OCI-LY3 (cell line): Measurements from ENCODE around the gene CD247.

Experiments used
- EZH2phosphoT487 ChIP-seq: fragments of 200-600 bp; shearing (Covaris generic); IDR thresholded peaks from 2 replicates; pipeline ENCODE4 v1.6.1; 2018; ENCODE audit warnings: antibody characterized with exemption, mixed run types, low read depth
- TF ChIP-seq, protein P1 (sequence below): fragments of 200-600, 300-600 bp; sonication (generic); IDR thresholded peaks from 2 replicates; pipeline ENCODE4 v1.5.1; 2014; ENCODE audit warnings: antibody characterized with exemption, low read length, low read depth

DNA sequence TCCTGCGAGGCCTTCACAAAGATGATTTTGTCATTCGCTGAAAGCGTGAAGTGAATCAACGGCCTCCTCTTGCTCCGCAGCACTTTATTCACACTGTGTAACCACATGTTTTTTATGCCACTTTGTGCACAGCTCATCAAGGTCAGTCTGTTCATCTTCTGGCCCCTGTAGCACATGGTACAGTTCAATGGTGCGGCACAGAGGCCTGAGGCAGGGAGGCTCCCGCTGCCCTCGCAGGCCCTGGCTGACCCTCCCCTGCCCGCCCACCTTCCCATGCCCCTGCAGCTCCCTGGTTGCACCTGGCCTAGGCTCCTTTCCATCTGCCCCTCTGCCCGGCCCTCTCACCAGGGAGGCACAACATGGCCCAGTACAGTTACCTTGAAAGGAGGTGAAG lies 87.5 kb downstream of the CD247 start:
- TF ChIP-seq, protein P1, sequence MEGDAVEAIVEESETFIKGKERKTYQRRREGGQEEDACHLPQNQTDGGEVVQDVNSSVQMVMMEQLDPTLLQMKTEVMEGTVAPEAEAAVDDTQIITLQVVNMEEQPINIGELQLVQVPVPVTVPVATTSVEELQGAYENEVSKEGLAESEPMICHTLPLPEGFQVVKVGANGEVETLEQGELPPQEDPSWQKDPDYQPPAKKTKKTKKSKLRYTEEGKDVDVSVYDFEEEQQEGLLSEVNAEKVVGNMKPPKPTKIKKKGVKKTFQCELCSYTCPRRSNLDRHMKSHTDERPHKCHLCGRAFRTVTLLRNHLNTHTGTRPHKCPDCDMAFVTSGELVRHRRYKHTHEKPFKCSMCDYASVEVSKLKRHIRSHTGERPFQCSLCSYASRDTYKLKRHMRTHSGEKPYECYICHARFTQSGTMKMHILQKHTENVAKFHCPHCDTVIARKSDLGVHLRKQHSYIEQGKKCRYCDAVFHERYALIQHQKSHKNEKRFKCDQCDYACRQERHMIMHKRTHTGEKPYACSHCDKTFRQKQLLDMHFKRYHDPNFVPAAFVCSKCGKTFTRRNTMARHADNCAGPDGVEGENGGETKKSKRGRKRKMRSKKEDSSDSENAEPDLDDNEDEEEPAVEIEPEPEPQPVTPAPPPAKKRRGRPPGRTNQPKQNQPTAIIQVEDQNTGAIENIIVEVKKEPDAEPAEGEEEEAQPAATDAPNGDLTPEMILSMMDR, result no peak
- TF ChIP-seq EZH2phosphoT487, result no peak
